HEK293 (cell line): ENCODE results near the gene SLX1A.
"Not testable (repeated sequence)": the region's sequence is repeated elsewhere in the genome, so short reads cannot be mapped to it uniquely, and the experiment has no call there.

Experiments
- ZNF140 ChIP-seq: fragments of 450-650 bp; formaldehyde crosslinking; IDR thresholded peaks from 2 replicates; pipeline ENCODE4 v1.5.1; 2016; ENCODE audit warnings: missing biosample characterization, missing genetic modification characterization
- ZNF155 ChIP-seq: fragments of 450-650 bp; formaldehyde crosslinking; IDR thresholded peaks from 2 replicates; pipeline ENCODE4 v1.5.1; 2016; ENCODE audit warnings: missing biosample characterization, missing genetic modification characterization
- ZNF202 ChIP-seq: fragments of 450-650 bp; formaldehyde crosslinking; IDR thresholded peaks from 2 replicates; pipeline ENCODE4 v1.5.1; 2016; ENCODE audit warnings: missing biosample characterization, missing genetic modification characterization, borderline replicate concordance
- ZNF660 ChIP-seq: fragments of 450-650 bp; IDR thresholded peaks from 2 replicates; pipeline ENCODE4 v1.5.1; 2018; ENCODE audit warnings: missing biosample characterization, mild to moderate bottlenecking, missing genetic modification characterization
- TF ChIP-seq, protein P1 (sequence below): fragments of 450-650 bp; formaldehyde crosslinking; IDR thresholded peaks from 2 replicates; pipeline ENCODE4 v1.5.1; 2016; ENCODE audit warnings: missing biosample characterization, missing genetic modification characterization

DNA sequence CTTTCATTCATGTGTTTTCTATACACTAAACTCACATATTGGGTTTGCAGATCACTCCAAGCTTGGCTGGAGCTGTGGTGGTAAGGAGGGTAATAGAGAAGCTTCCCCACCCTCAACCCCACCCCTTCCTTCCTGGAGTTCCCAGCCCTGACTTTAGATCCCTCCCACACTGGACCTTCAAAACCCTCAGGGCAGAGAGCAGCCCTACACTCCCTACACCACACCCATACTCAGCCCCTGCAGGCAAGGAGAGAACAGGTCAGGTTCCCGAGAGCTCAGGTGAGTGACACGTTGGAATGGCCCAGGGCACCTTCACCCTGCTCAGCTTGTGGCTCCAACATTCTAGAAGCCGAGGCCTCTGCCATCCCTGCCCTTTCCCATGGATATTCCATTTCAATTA, 5.4 kb downstream of the SLX1A start, which contains the start of gene SULT1A3:
- TF ChIP-seq, protein P1, sequence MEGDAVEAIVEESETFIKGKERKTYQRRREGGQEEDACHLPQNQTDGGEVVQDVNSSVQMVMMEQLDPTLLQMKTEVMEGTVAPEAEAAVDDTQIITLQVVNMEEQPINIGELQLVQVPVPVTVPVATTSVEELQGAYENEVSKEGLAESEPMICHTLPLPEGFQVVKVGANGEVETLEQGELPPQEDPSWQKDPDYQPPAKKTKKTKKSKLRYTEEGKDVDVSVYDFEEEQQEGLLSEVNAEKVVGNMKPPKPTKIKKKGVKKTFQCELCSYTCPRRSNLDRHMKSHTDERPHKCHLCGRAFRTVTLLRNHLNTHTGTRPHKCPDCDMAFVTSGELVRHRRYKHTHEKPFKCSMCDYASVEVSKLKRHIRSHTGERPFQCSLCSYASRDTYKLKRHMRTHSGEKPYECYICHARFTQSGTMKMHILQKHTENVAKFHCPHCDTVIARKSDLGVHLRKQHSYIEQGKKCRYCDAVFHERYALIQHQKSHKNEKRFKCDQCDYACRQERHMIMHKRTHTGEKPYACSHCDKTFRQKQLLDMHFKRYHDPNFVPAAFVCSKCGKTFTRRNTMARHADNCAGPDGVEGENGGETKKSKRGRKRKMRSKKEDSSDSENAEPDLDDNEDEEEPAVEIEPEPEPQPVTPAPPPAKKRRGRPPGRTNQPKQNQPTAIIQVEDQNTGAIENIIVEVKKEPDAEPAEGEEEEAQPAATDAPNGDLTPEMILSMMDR (tag by site-specific recombination), result not testable (repeated sequence)
- not testable (repeated sequence) for TF ChIP-seq ZNF660, ZNF202, ZNF155, ZNF140 (tag by site-specific recombination)
